OCI-LY7 (cell line): Measurements from ENCODE around the gene FOXN3. TPM values are rescaled to one million over a fixed set of nuclear protein-coding genes. Genes with fewer than 3 reads are reported as not detected.

Experiments used
- BruUV-seq: library from RNA; stranded (reverse); fragments of 400-500 nt; replicated peaks from 2 replicates; lab custom pipeline; 2021; lab: Mats Ljungman, UMichigan
- CTCF ChIA-PET: fragments of 300-600 bp; sonication (Branson Sonifier 250); formaldehyde crosslinking; loops from one replicate; lab custom pipeline; 2022; ENCODE audit warnings: antibody characterized with exemption; ENCODE audit not compliant: unreplicated experiment; lab: Charles Lee
- POLR2A ChIA-PET: fragments of 300-600 bp; sonication (Branson Sonifier 250); formaldehyde crosslinking; loops from one replicate; lab custom pipeline; 2022; ENCODE audit warnings: antibody characterized with exemption; lab: Charles Lee
- DNase-seq: peaks from one replicate; pipeline ENCODE4 v3.0.0-alpha.2; 2015; ENCODE audit warnings: low spot score
- H2AFZ ChIP-seq: fragments of 200-600 bp; sonication (generic), shearing (Covaris generic); 2 replicates; pipeline ENCODE4 v1.6.1; 2014; ENCODE audit warnings: mild to moderate bottlenecking, antibody characterized with exemption, low read length, moderate library complexity
- H3K27ac ChIP-seq: fragments of 200-600 bp; sonication (generic); 2 replicates; pipeline ENCODE4 v1.5.1; 2014; ENCODE audit warnings: mixed run types, low read depth, mild to moderate bottlenecking, moderate library complexity, low read length, inconsistent platforms; ENCODE audit not compliant: poor library complexity, severe bottlenecking
- H3K36me3 ChIP-seq: fragments of 200-600 bp; sonication (generic); 2 replicates; pipeline ENCODE4 v1.6.1; 2014; ENCODE audit warnings: mild to moderate bottlenecking, antibody characterized with exemption, low read length, moderate library complexity, mixed read lengths; ENCODE audit not compliant: insufficient read depth
- H3K4me1 ChIP-seq: fragments of 200-600 bp; sonication (generic); 2 replicates; pipeline ENCODE4 v1.5.1; 2014; ENCODE audit warnings: mild to moderate bottlenecking, low read length; ENCODE audit not compliant: insufficient read depth, poor library complexity, severe bottlenecking
- H3K4me2 ChIP-seq: fragments of 200-600 bp; sonication (generic); 2 replicates; pipeline ENCODE4 v1.6.1; 2014; ENCODE audit warnings: mild to moderate bottlenecking, low read length
- H3K4me3 ChIP-seq: fragments of 200-600 bp; sonication (generic); 2 replicates; pipeline ENCODE4 v1.5.1; 2014; ENCODE audit warnings: mild to moderate bottlenecking, low read depth, low read length; ENCODE audit not compliant: poor library complexity, severe bottlenecking
- H3K79me2 ChIP-seq: fragments of 200-600 bp; sonication (generic); 2 replicates; pipeline ENCODE4 v1.6.1; 2016; ENCODE audit warnings: low read depth, mild to moderate bottlenecking, low read length, moderate library complexity, mixed read lengths; ENCODE audit not compliant: insufficient read depth
- H3K9me2 ChIP-seq: fragments of 200-600 bp; sonication (generic); 2 replicates; pipeline ENCODE4 v1.6.1; 2016; ENCODE audit warnings: mild to moderate bottlenecking, low read length, mixed read lengths; ENCODE audit not compliant: insufficient read depth
- H3K9me3 ChIP-seq: fragments of 200-600 bp; sonication (generic); 2 replicates; pipeline ENCODE4 v1.6.1; 2014; ENCODE audit warnings: mild to moderate bottlenecking, mixed run types, low read length, mixed read lengths
- H4K20me1 ChIP-seq: fragments of 200-600 bp; sonication (generic); 2 replicates; pipeline ENCODE4 v1.6.1; 2014; ENCODE audit warnings: mild to moderate bottlenecking, antibody characterized with exemption, low read length, moderate library complexity, mixed read lengths; ENCODE audit not compliant: insufficient read depth
- CTCF ChIP-seq: fragments of 200-600 bp; sonication (generic); conservative IDR thresholded peaks from 2 replicates; pipeline ENCODE4 v1.5.1; 2014; ENCODE audit warnings: mild to moderate bottlenecking, antibody characterized with exemption, low read length, moderate library complexity, mixed read lengths
- EZH2phosphoT487 ChIP-seq: fragments of 200-600 bp; sonication (generic); IDR thresholded peaks from 2 replicates; pipeline ENCODE4 v1.6.1; 2018; ENCODE audit warnings: low read depth, borderline replicate concordance, mild to moderate bottlenecking, mixed run types, antibody characterized with exemption, low read length, moderate library complexity, mixed read lengths
- intact Hi-C: fragments of 100-400 bp; cut with micrococcal nuclease; formaldehyde crosslinking; loops from one replicate; pipeline ENCODE4 v1.10.0; 2022; ENCODE audit not compliant: unreplicated experiment
- total RNA-seq, 2 experiments: library from RNA; depleted of rRNA in 1 of 2; stranded (reverse); fragments of >200 nt in 1 of 2; shearing (Covaris generic) in 1 of 2; gene quantifications; 2 replicates each; pipeline ENCODE4 v1.2.3, GENCODE V29; 2014 to 2022

FOXN3 gene
- total RNA-seq, 2 experiments from 2014 or later = 77.7 to 102 TPM

DNA sequence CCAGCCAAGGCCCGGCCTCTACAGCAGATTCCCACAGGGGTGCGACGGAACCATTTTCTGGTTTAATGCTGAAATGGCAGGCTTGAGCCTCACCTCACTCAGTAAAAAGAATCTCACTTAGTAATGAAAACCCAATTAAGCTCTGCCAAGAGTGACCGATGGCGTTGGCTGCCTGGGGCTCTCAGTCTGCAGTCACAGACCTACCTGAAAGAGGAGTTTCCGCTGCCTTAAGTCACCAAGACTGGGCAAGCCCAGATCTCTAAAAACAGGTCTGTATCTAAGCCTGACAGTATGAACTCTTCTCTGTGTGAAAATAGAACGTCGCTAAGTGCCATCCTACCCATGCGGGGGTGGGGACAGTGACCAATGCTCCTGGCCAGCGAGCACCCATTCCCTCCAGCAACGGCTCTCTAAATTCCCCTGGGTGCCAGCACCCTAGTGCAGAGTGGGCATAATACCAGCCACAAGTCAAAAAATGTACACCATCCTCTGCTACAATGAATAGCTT, 107.3 kb downstream of the FOXN3 start:
- H3K4me3 ChIP-seq = peak overlapping the region; percentile 33
- TF ChIP-seq CTCF (no peak), EZH2phosphoT487 (no peak)
- DNase-seq = peak; percentile 65
- no peaks in the 10 kb centered on the region for H3K9me2 ChIP-seq
- intact Hi-C loops = loop anchor here (1.0 to 10.0 kb wide), 4 partner anchors 43 to 307 kb away; no protein-coding TSS in a partner anchor
- peaks cover 65% of the 10 kb centered on the region for H3K4me1 ChIP-seq
- H4K20me1 ChIP-seq = no peaks in the 10 kb centered on the region
- CTCF ChIA-PET = no interaction called here
- peak overlapping the region; percentile 99 for H3K27ac ChIP-seq
- H3K36me3 ChIP-seq = peaks cover 13% of the 10 kb centered on the region
- H3K9me3 ChIP-seq = 0 out of 2 replicates have a peak, but pooled peaks cover 4% of the 10 kb centered on the region
- POLR2A ChIA-PET = interaction anchor here (0.6 to 2.3 kb wide), 3 partner anchors 20 to 362 kb away, joined by 4 to 9 read pairs (median 8); no protein-coding TSS in a partner anchor
- peak overlapping the region; percentile 92 for H3K4me2 ChIP-seq
- peaks cover 49% of the 10 kb centered on the region; the same call in 1 of the 2 replicates for H3K79me2 ChIP-seq
- peak overlapping the region; percentile 36; the same call in 1 of the 2 replicates for H2AFZ ChIP-seq
- no TSS peak for BruUV-seq

DNA sequence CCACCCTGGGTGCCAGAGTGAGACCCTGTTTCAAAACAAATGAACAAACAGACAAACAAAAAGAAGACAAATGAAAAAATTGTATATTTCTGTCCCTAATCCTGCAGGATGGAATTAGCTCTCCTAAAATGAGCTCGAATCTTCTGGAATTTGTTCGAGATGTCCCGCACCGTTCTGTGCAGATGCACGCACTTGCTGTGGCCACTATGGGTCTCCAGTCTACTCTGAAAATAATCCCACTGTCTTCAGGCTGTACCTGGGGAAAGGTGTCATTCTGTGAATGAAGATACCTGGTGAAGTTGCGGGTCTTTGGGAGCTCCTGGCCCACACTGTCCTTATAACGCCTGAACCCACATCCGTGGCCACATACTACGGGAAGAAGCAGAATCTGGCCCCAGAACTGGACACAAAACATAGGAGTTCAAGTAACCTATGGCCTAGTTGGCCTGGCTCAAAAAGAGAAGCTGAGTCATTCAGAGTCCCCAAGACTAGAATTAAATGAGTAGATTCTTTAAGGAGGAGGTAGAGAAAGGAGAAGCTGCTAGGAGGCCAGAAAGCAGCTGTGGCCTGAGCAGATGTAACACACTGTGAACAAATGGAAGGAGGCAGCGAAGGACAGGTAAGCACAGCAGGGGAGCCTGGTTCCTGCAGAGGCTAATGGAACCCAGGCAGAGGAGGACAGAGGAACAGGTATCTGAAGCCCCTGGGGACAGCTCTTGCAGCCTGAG, 108.6 kb downstream of the FOXN3 start:
- H3K4me1 ChIP-seq = peaks cover 75% of the 10 kb centered on the region
- H3K9me2 ChIP-seq = no peaks in the 10 kb centered on the region
- peak overlapping the region; percentile 30; the same call in 1 of the 2 replicates for H2AFZ ChIP-seq
- intact Hi-C loops = loop anchor here (1.0 to 10.0 kb wide), 4 partner anchors 44 to 308 kb away; no protein-coding TSS in a partner anchor
- H3K4me2 ChIP-seq = peak overlapping the region; percentile 92
- POLR2A ChIA-PET = interaction anchor here (0.6 to 2.3 kb wide), 15 partner anchors 9 to 413 kb away, joined by 3 to 8 read pairs (median 4); no protein-coding TSS in a partner anchor
- H3K36me3 ChIP-seq = peaks cover 7% of the 10 kb centered on the region
- DNase-seq = peak; percentile 62
- CTCF ChIA-PET = interaction anchor here (0.6 to 1.1 kb wide), 3 partner anchors 12 to 107 kb away, joined by 3 read pairs; no protein-coding TSS in a partner anchor
- H3K79me2 ChIP-seq = peaks cover 51% of the 10 kb centered on the region; the same call in 1 of the 2 replicates
- peak; percentile 71 for TF ChIP-seq CTCF
- no peak for TF ChIP-seq EZH2phosphoT487
- no peaks in the 10 kb centered on the region for H4K20me1 ChIP-seq
- peak overlapping the region; percentile 44 for H3K4me3 ChIP-seq
- H3K27ac ChIP-seq = peak overlapping the region; percentile 99
- no peaks in the 10 kb centered on the region for H3K9me3 ChIP-seq
- no TSS peak for BruUV-seq
